H1 (cell line): ENCODE results near the gene SLIRP. TPM values are rescaled to one million over a fixed set of nuclear protein-coding genes. Genes with fewer than 3 reads are reported as not detected.

Experiments
- CTCF ChIA-PET: fragments of 300-600 bp; sonication (Branson Sonifier 250); formaldehyde crosslinking; loops from one replicate; lab custom pipeline; 2021; ENCODE audit not compliant: partially characterized antibody; lab: Charles Lee
- POLR2A ChIA-PET: fragments of 300-600 bp; sonication (Branson Sonifier 250); formaldehyde crosslinking; loops from one replicate; lab custom pipeline; 2021; ENCODE audit warnings: inconsistent platforms; ENCODE audit not compliant: partially characterized antibody; lab: Charles Lee
- DNase-seq, 2 experiments: peaks; one replicate each; pipeline versions ENCODE4 v3.0.0 to v3.0.0-alpha.2; 2010 to 2022; ENCODE audit warnings: low spot score in 2 of 2, low read depth in 1 of 2, mixed read lengths in 1 of 2
- FAIRE-seq: peaks from 2 replicates; lab custom pipeline; 2011; peaks lifted over from hg19 to GRCh38; lab: Jason Lieb, UNC
- H2AFZ ChIP-seq: 2 replicates; pipeline ENCODE4 v1.8.1; 2012; ENCODE audit warnings: low read length, inconsistent platforms
- H2AK5ac ChIP-seq: 2 replicates; pipeline ENCODE4 v1.6.1; 2013; ENCODE audit warnings: low read depth, low read length
- H2BK120ac ChIP-seq: replicated peaks from 2 replicates; pipeline ENCODE3; 2013; ENCODE audit warnings: low read depth, low read length, inconsistent platforms
- H2BK12ac ChIP-seq: 2 replicates; pipeline ENCODE4 v1.6.1; 2013; ENCODE audit warnings: low read depth, low read length
- H2BK15ac ChIP-seq: 2 replicates; pipeline ENCODE4 v1.6.1; 2013; ENCODE audit warnings: low read length
- H2BK20ac ChIP-seq: 2 replicates; pipeline ENCODE4 v1.6.1; 2013; ENCODE audit warnings: low read length
- H2BK5ac ChIP-seq: 2 replicates; pipeline ENCODE4 v1.6.1; 2013; ENCODE audit warnings: low read depth, low read length
- H3K14ac ChIP-seq: 2 replicates; pipeline ENCODE4 v1.6.1; 2013; ENCODE audit warnings: inconsistent platforms; ENCODE audit not compliant: insufficient read length
- H3K18ac ChIP-seq: 2 replicates; pipeline ENCODE4 v1.6.1; 2013; ENCODE audit warnings: low read length; ENCODE audit errors: extremely low read depth
- H3K23ac ChIP-seq: 2 replicates; pipeline ENCODE4 v1.6.1; 2013; ENCODE audit warnings: inconsistent platforms; ENCODE audit not compliant: insufficient read length
- H3K23me2 ChIP-seq: 2 replicates; pipeline ENCODE4 v1.6.1; 2013; ENCODE audit warnings: low read depth, low read length
- H3K27ac ChIP-seq: 2 replicates; pipeline ENCODE4 v1.6.1; 2011; ENCODE audit warnings: low read depth, low read length, inconsistent platforms
- H3K27me3 ChIP-seq, 4 experiments: replicated peaks in 1 of 4; 1 replicate in 1 of 4; 2 replicates in 3 of 4; pipeline versions ENCODE4 v1.6.1 to v1.8.1; 2011 to 2013; ENCODE audit warnings: low read length in 3 of 4, mild to moderate bottlenecking in 3 of 4, inconsistent platforms in 2 of 4, mixed read lengths in 2 of 4, moderate library complexity in 1 of 4; ENCODE audit not compliant: control insufficient read depth in 3 of 4, insufficient read depth in 3 of 4; ENCODE audit errors: extremely low read depth in 1 of 4
- H3K36me3 ChIP-seq, 4 experiments: 2 replicates each; pipeline versions ENCODE4 v1.6.1 to v1.8.1; 2011 to 2013; ENCODE audit warnings: mild to moderate bottlenecking in 4 of 4, low read length in 3 of 4, moderate library complexity in 2 of 4, control low read depth in 1 of 4, inconsistent platforms in 1 of 4; ENCODE audit not compliant: insufficient read depth in 4 of 4, control insufficient read depth in 2 of 4
- H3K4ac ChIP-seq: replicated peaks from 2 replicates; pipeline ENCODE3; 2013; ENCODE audit warnings: low read length, low read depth, mixed read lengths, inconsistent platforms; ENCODE audit not compliant: insufficient read length
- H3K4me1 ChIP-seq, 4 experiments: replicated peaks in 1 of 4; 1 replicate in 1 of 4; 2 replicates in 3 of 4; pipeline versions ENCODE4 v1.6.1 to v1.8.1; 2011 to 2013; ENCODE audit warnings: low read length in 3 of 4, inconsistent platforms in 2 of 4, mixed read lengths in 1 of 4; ENCODE audit not compliant: insufficient read depth in 4 of 4, control insufficient read depth in 3 of 4
- H3K4me2 ChIP-seq, 2 experiments: 2 replicates each; pipeline versions ENCODE4 v1.6.1 to v1.8.1; 2011 to 2013; ENCODE audit warnings: low read depth in 2 of 2, low read length in 2 of 2, control low read depth in 1 of 2, inconsistent platforms in 1 of 2, mild to moderate bottlenecking in 1 of 2; ENCODE audit not compliant: insufficient read depth in 1 of 2
- H3K4me3 ChIP-seq, 4 experiments: fragments of 200-600, 300-600 bp in 1 of 4; sonication (generic), shearing (Covaris generic), sonication (Bioruptor Twin) in 1 of 4; 2 replicates each; pipeline versions ENCODE4 v1.5.1 to v1.8.1; 2011 to 2016; ENCODE audit warnings: low read length in 4 of 4, low read depth in 3 of 4, control low read depth in 2 of 4, inconsistent platforms in 2 of 4, mild to moderate bottlenecking in 2 of 4, mixed read lengths in 1 of 4, moderate library complexity in 1 of 4; ENCODE audit not compliant: insufficient read depth in 2 of 4; ENCODE audit errors: extremely low read depth in 1 of 4
- H3K56ac ChIP-seq: replicated peaks from 2 replicates; pipeline ENCODE3; 2013; ENCODE audit warnings: low read depth, mild to moderate bottlenecking, mixed read lengths, low read length, inconsistent platforms; ENCODE audit not compliant: insufficient read length
- H3K79me1 ChIP-seq: 2 replicates; pipeline ENCODE4 v1.6.1; 2013; ENCODE audit warnings: low read depth, low read length, control low read depth
- H3K79me2 ChIP-seq, 2 experiments: 2 replicates each; pipeline versions ENCODE4 v1.6.1 to v1.8.1; 2012 to 2013; ENCODE audit warnings: low read length in 2 of 2, mild to moderate bottlenecking in 2 of 2, inconsistent platforms in 1 of 2; ENCODE audit not compliant: insufficient read depth in 2 of 2, control insufficient read depth in 1 of 2
- H3K9ac ChIP-seq, 4 experiments: replicated peaks in 1 of 4; 1 replicate in 1 of 4; 2 replicates in 3 of 4; pipeline versions ENCODE4 v1.6.1 to v1.8.1; 2011 to 2013; ENCODE audit warnings: low read depth in 3 of 4, low read length in 3 of 4, control low read depth in 2 of 4, mild to moderate bottlenecking in 2 of 4, moderate library complexity in 2 of 4, inconsistent platforms in 1 of 4; ENCODE audit errors: extremely low read depth in 1 of 4
- H3K9me3 ChIP-seq, 2 experiments: 2 replicates each; pipeline versions ENCODE4 v1.6.1 to v1.8.1; 2012 to 2013; ENCODE audit warnings: mild to moderate bottlenecking in 2 of 2, moderate library complexity in 2 of 2, control low read depth in 1 of 2, inconsistent platforms in 1 of 2, low read depth in 1 of 2, low read length in 1 of 2, mixed read lengths in 1 of 2; ENCODE audit not compliant: insufficient read depth in 2 of 2
- H4K20me1 ChIP-seq, 2 experiments: replicated peaks in 1 of 2; 2 replicates each; pipeline versions ENCODE3 to v1.8.1; 2011 to 2013; ENCODE audit warnings: inconsistent platforms in 2 of 2, low read length in 2 of 2, mild to moderate bottlenecking in 1 of 2; ENCODE audit not compliant: insufficient read depth in 2 of 2, control insufficient read depth in 1 of 2
- H4K5ac ChIP-seq: 2 replicates; pipeline ENCODE4 v1.6.1; 2013; ENCODE audit warnings: low read length, low read depth, mixed read lengths, inconsistent platforms; ENCODE audit not compliant: insufficient read length
- H4K8ac ChIP-seq: 2 replicates; pipeline ENCODE4 v1.8.0; 2013; ENCODE audit warnings: mild to moderate bottlenecking, moderate library complexity, low read length, inconsistent platforms; ENCODE audit not compliant: insufficient read depth; ENCODE audit errors: extremely low read depth
- H4K91ac ChIP-seq: replicated peaks from 2 replicates; pipeline ENCODE3; 2013; ENCODE audit warnings: low read length, mixed read lengths, inconsistent platforms; ENCODE audit not compliant: insufficient read length
- ASH2L ChIP-seq: fragments of 200-600, 300-600 bp; sonication (generic); IDR thresholded peaks from one replicate; pipeline ENCODE4 v1.7.1; 2017; ENCODE audit warnings: low read length
- BACH1 ChIP-seq: IDR thresholded peaks from 2 replicates; pipeline ENCODE4 v1.6.1; 2012; ENCODE audit warnings: low read length, improper control_type of control experiment
- CHD2 ChIP-seq: IDR thresholded peaks from 2 replicates; pipeline ENCODE4 v1.6.1; 2012; ENCODE audit warnings: low read length, improper control_type of control experiment
- KDM1A ChIP-seq: fragments of 200-600, 300-600 bp; sonication (generic); IDR thresholded peaks from 2 replicates; pipeline ENCODE4 v1.7.1; 2016; ENCODE audit warnings: mild to moderate bottlenecking, low read length, borderline replicate concordance
- KDM4A ChIP-seq: IDR thresholded peaks from one replicate; pipeline ENCODE4 v1.7.1; 2012; ENCODE audit warnings: low read depth, mild to moderate bottlenecking, moderate library complexity, low read length, inconsistent platforms; ENCODE audit not compliant: severe bottlenecking
- MAX ChIP-seq: IDR thresholded peaks from 2 replicates; pipeline ENCODE4 v1.6.1; 2012; ENCODE audit warnings: inconsistent platforms
- NRF1 ChIP-seq: IDR thresholded peaks from 2 replicates; pipeline ENCODE4 v1.6.1; 2011; ENCODE audit warnings: mild to moderate bottlenecking, low read depth, low read length, improper control_type of control experiment
- POLR2A ChIP-seq, 2 experiments: IDR thresholded peaks; 1 replicate in 1 of 2; 2 replicates in 1 of 2; pipeline ENCODE4 v1.6.1; 2011; ENCODE audit warnings: low read depth in 2 of 2, low read length in 2 of 2, mild to moderate bottlenecking in 2 of 2; ENCODE audit errors: control extremely low read depth in 1 of 2
- SIN3A ChIP-seq, 2 experiments: IDR thresholded peaks in 1 of 2; conservative IDR thresholded peaks in 1 of 2; 2 replicates each; pipeline ENCODE4 v1.6.1; 2011 to 2012; ENCODE audit warnings: low read length in 2 of 2, improper control_type of control experiment in 1 of 2, low read depth in 1 of 2, mild to moderate bottlenecking in 1 of 2
- SP4 ChIP-seq: IDR thresholded peaks from 2 replicates; pipeline ENCODE4 v1.6.1; 2012; ENCODE audit warnings: low read length, inconsistent platforms
- YY1 ChIP-seq: IDR thresholded peaks from 2 replicates; pipeline ENCODE4 v1.6.1; 2011; ENCODE audit warnings: low read depth, mild to moderate bottlenecking, low read length
- WGBS, 2 experiments: shearing (Covaris generic) in 1 of 2; methylation state at CpG; one replicate each; pipeline versions ENCODE4 v1.1.6 to v1.1.7; 2013 to 2015; ENCODE audit warnings: low lambda C conversion rate in 2 of 2, mixed read lengths in 2 of 2, inconsistent platforms in 1 of 2, low coverage in 1 of 2, missing lambda C conversion rate in 1 of 2; ENCODE audit not compliant: insufficient replicate concordance in 2 of 2, insufficient coverage in 1 of 2, insufficient read length in 1 of 2; ENCODE audit errors: extremely low coverage in 1 of 2, missing lambda C conversion rate in 1 of 2; 5-methylcytosine and 5-hydroxymethylcytosine counted together
- polyA plus RNA-seq, 7 experiments: library from polyadenylated mRNA; depleted of rRNA in 3 of 7; stranded (reverse) in 5 of 7; unstranded in 2 of 7; fragments of >200 nt in 5 of 7; fragments of 200-250 nt in 2 of 7; gene quantifications; 1 replicate in 5 of 7; 2 replicates in 1 of 7; 4 replicates in 1 of 7; pipeline versions ENCODE4 v1.2.1 to v1.2.3, GENCODE V29; 2011 to 2013; ENCODE audit warnings: missing spikeins in 2 of 7, mixed read lengths in 2 of 7
- total RNA-seq: library from RNA; stranded (reverse); fragmentation: NEBNext Ultra II Directional; extraction: Animal tissue kit (Norgen Biotek cat#: 25700); gene quantifications from 2 replicates; pipeline ENCODE4 v1.2.1, GENCODE V29; 2021

The SLIRP gene
- total and polyA plus RNA-seq, 2 of the 8 experiments (the other 6 are each of a cell fraction or from before 2014, with no cell fraction given) = 374 to 383 TPM

- CTCF ChIA-PET = interaction anchor here (0.6 to 5.0 kb wide), 15 partner anchors 9 to 102 kb away, joined by 3 to 27 read pairs (median 5); partner anchors contain the start of gene ADCK1
- peak within 1 kb of the TSS; percentile 86 to 93 for H3K4me2 ChIP-seq
- H3K79me2 ChIP-seq = peaks cover 10 to 46% of the 10 kb centered on the region in 2 experiments
- H3K79me1 ChIP-seq = peaks cover 4% of the 10 kb centered on the region; the same call in 1 of the 2 replicates
- H2BK120ac ChIP-seq = no peak within 1 kb of the TSS
- peaks cover 5% of the 10 kb centered on the region for H3K23me2 ChIP-seq
- H3K56ac ChIP-seq = peak within 1 kb of the TSS; percentile 52
- no peak within 1 kb of the TSS for H2BK20ac ChIP-seq
- H3K36me3 ChIP-seq = peaks cover 0 to 5% (median 0%) of the 10 kb centered on the region in 4 experiments; a peak in 2 of 8 replicates
- POLR2A ChIA-PET = interaction anchor here (0.6 to 2.2 kb wide), 12 partner anchors 8 to 121 kb away, joined by 3 to 7 read pairs (median 4); partner anchors contain the start of genes ADCK1 and SLIRP
- peak within 1 kb of the TSS; percentile 96 for H4K8ac ChIP-seq
- FAIRE-seq = peak; percentile 75
- H3K4me1 ChIP-seq = peaks cover 1 to 13% (median 7%) of the 10 kb centered on the region in 4 experiments; a peak in 4 of 7 replicates
- no peaks in the 10 kb centered on the region for H3K27me3 ChIP-seq
- H3K18ac ChIP-seq = peak within 1 kb of the TSS; percentile 76
- H4K91ac ChIP-seq = no peak within 1 kb of the TSS
- H3K4ac ChIP-seq = no peak within 1 kb of the TSS
- no peak within 1 kb of the TSS; the same call in 1 of the 2 replicates for H2BK12ac ChIP-seq
- H3K4me3 ChIP-seq = peak within 1 kb of the TSS; percentile 87 to 100 (median 100)
- no peak within 1 kb of the TSS for H3K14ac ChIP-seq
- H3K27ac ChIP-seq = peak within 1 kb of the TSS; percentile 93
- no peak within 1 kb of the TSS for H2AK5ac ChIP-seq
- H3K23ac ChIP-seq = no peak within 1 kb of the TSS
- H3K9ac ChIP-seq = peak within 1 kb of the TSS; percentile 74 to 98 (median 93)
- peaks cover 0 to 9% of the 10 kb centered on the region in 2 experiments for H4K20me1 ChIP-seq
- DNase-seq = peak; percentile 83 to 88
- 0 out of 2 replicates have a peak within 1 kb of the TSS, but pooled peaks have one; percentile 97 for H2BK15ac ChIP-seq
- no peaks in the 10 kb centered on the region for H3K9me3 ChIP-seq
- H2AFZ ChIP-seq = peak within 1 kb of the TSS; percentile 99
- 2% methylated on average over 60 of the region's 60 CpGs; no CpG with 5 or more reads in 1 of the 2 experiments for WGBS, 2 experiments
- H4K5ac ChIP-seq = peak within 1 kb of the TSS; percentile 85
- peak within 1 kb of the TSS; percentile 67 for H2BK5ac ChIP-seq
- TF ChIP-seq YY1 (peak; percentile 93), BACH1 (no peak), KDM4A (peak; percentile 27), SIN3A (conservative IDR thresholded peaks at IDR 0.05 in 1 of 2, IDR thresholded peaks at IDR 0.05 in 1 of 2; ENCODE audit: low read depth in 1 of 2, low read length in 2 of 2) (peak in 1 of 2 experiments; percentile 52; a peak in 2 of 4 replicates), NRF1 (peak; percentile 38; the same call in 1 of the 2 replicates), KDM1A (no peak), SP4 (0 out of 2 replicates have a peak, but pooled peaks have one; percentile 36), POLR2A (IDR thresholded peaks at IDR 0.05; ENCODE audit: control extremely low read depth in 1 of 2, low read depth in 2 of 2, low read length in 2 of 2) (peak; percentile 59 to 79), MAX (0 out of 2 replicates have a peak, but pooled peaks have one; percentile 19), ASH2L (peak; percentile 93), CHD2 (no peak)
Measured at GRCh38 chr14:77760381-77761204, 52.7 kb downstream of the SLIRP start, which contains the start of gene SNW1. Gene SNW1 (minus strand): TSS chr14:77761156. CDS start chr14:77761127, 29 bp downstream.
